Raji (cell line): ENCODE results near the gene STX1A.

Experiments used
- POLR2A ChIP-seq: IDR thresholded peaks from 2 replicates; pipeline ENCODE4 v1.6.1; 2011; ENCODE audit warnings: low read depth, low read length, control low read depth; ENCODE audit not compliant: insufficient read depth

The STX1A gene

DNA sequence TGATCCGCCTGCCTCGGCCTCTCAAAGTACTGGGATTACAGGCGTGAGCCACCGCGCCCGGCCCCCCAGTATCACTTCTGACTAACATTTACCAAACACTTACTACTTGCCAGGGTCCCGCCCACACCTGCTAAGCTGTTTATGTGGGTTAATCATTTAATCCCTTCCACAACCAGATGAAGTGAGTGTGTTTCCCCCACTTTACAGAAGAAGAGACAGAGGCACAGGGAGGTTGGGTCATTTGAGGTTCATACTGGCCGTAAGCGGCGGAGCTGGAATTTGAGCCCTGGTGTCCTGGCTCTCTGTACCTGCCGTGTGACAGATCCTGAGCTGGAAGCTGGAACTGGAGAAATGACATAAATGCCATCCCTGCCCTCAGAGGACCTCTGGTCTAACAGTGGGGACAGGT lies 66.9 kb downstream of the STX1A start:
- no peak for TF ChIP-seq POLR2A

DNA sequence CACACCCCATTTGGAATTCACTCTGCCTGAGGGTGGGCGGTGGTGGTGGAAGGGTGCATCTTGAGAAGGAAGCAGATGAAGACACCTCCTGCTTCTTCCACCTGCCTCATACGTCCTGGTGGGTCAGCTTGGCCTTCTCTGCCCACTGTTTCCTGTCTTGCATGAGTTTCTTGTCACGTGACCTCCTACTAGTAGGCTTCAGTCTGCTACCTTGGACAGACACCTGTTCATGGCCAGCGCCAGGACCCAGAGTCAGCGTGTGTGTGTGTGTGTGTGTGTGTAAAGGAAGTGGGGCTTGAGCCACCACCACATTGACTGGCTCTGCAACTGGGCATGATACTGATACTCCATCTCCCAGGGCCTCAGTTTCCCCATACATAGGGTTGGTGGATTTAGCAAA lies 68.9 kb downstream of the STX1A start:
- no peak for TF ChIP-seq POLR2A

DNA sequence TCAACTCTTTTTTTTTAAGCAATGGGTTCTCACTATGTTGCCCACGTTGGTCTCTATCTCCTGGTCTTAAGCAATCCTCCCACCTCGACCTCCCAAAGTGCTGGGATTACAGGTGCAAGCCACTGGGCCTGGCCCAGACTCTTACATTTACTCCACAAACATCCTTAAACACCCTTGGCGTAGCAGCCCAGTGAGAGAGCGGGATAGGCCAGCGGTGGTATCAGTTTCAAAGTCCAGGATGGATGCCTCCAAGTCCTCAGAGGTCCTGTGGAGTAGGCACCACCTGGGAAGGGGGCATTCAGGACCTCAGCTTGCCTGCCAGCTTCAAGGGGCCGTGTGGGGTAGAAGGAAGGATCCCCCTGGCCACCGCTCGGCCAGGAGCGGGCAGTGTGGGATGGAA lies 69.9 kb downstream of the STX1A start:
- no peak for TF ChIP-seq POLR2A
